HEK293 (cell line): ENCODE measurements around the gene ZNF101.
"Not testable (repeated sequence)": the region's sequence is repeated elsewhere in the genome, so short reads cannot be mapped to it uniquely, and the experiment has no call there.

ENCODE experiments used
- CTCF ChIA-PET: fragments of 350-600 bp; formaldehyde crosslinking; extraction: SDS; loops from one replicate; lab custom pipeline; 2021; ENCODE audit warnings: antibody characterized with exemption; lab: Yijun Ruan, JAX
- POLR2A ChIA-PET: fragments of 300-600 bp; formaldehyde crosslinking; extraction: SDS; loops from one replicate; lab custom pipeline; 2020; ENCODE audit warnings: antibody characterized with exemption, inconsistent platforms; lab: Yijun Ruan, JAX
- H3K27ac ChIP-seq: fragments of 200-500 bp; sonication (Bioruptor generic); 2 replicates; pipeline ENCODE4 v1.5.1; 2014; ENCODE audit warnings: low read depth, low read length, control low read depth, inconsistent platforms; ENCODE audit errors: extremely low read depth
- H3K36me3 ChIP-seq, 2 experiments: fragments of 200-500 bp in 1 of 2; sonication (Bioruptor generic) in 1 of 2; 1 replicate in 1 of 2; 2 replicates in 1 of 2; pipeline ENCODE4 v1.5.1; 2014 to 2017; ENCODE audit warnings: inconsistent platforms in 2 of 2, low read length in 2 of 2; ENCODE audit not compliant: control insufficient read depth in 2 of 2, insufficient read depth in 1 of 2
- H3K4me1 ChIP-seq: fragments of 200-500 bp; sonication (Bioruptor generic); 2 replicates; pipeline ENCODE4 v1.5.1; 2014; ENCODE audit warnings: mild to moderate bottlenecking, low read length, inconsistent platforms; ENCODE audit not compliant: control insufficient read depth, insufficient read depth
- H3K4me3 ChIP-seq: 2 replicates; pipeline ENCODE4 v1.5.1; 2011; ENCODE audit warnings: low read depth, mild to moderate bottlenecking, control low read depth, low read length, moderate library complexity
- H3K9me3 ChIP-seq: fragments of 200-500 bp; sonication (Bioruptor generic); 2 replicates; pipeline ENCODE4 v1.5.1; 2014; ENCODE audit warnings: low read depth, low read length, inconsistent platforms; ENCODE audit not compliant: control insufficient read depth, insufficient read depth
- KLF9 ChIP-seq: fragments of 450-650 bp; formaldehyde crosslinking; IDR thresholded peaks from 2 replicates; pipeline ENCODE4 v1.5.1; 2016; ENCODE audit warnings: missing biosample characterization, missing genetic modification characterization, low read depth
- OSR2 ChIP-seq: fragments of 450-650 bp; formaldehyde crosslinking; IDR thresholded peaks from 2 replicates; pipeline ENCODE4 v1.5.1; 2016; ENCODE audit warnings: missing biosample characterization, missing genetic modification characterization
- OVOL3 ChIP-seq: fragments of 450-650 bp; formaldehyde crosslinking; IDR thresholded peaks from 2 replicates; pipeline ENCODE4 v1.5.1; 2016; ENCODE audit warnings: missing biosample characterization, missing genetic modification characterization
- SCRT1 ChIP-seq: fragments of 450-650 bp; formaldehyde crosslinking; IDR thresholded peaks from 2 replicates; pipeline ENCODE4 v1.5.1; 2016; ENCODE audit warnings: missing biosample characterization, missing genetic modification characterization, borderline replicate concordance
- SETDB1 ChIP-seq: IDR thresholded peaks from one replicate; pipeline ENCODE4 v1.6.1; 2017; ENCODE audit warnings: mild to moderate bottlenecking, low read length, moderate library complexity, mixed read lengths; ENCODE audit not compliant: insufficient read length
- TRIM28 ChIP-seq: IDR thresholded peaks from 2 replicates; pipeline ENCODE4 v1.6.1; 2011; ENCODE audit warnings: low read length, control low read depth, borderline replicate concordance
- YY1 ChIP-seq: fragments of 450-650 bp; formaldehyde crosslinking; IDR thresholded peaks from 2 replicates; pipeline ENCODE4 v1.5.1; 2018; ENCODE audit warnings: missing biosample characterization, missing genetic modification characterization
- ZEB2 ChIP-seq: fragments of 450-650 bp; formaldehyde crosslinking; IDR thresholded peaks from 2 replicates; pipeline ENCODE4 v1.5.1; 2016; ENCODE audit warnings: missing biosample characterization, missing genetic modification characterization
- ZNF121 ChIP-seq: fragments of 450-650 bp; formaldehyde crosslinking; IDR thresholded peaks from 2 replicates; pipeline ENCODE4 v1.5.1; 2016; ENCODE audit warnings: missing biosample characterization, missing genetic modification characterization
- ZNF155 ChIP-seq: fragments of 450-650 bp; formaldehyde crosslinking; IDR thresholded peaks from 2 replicates; pipeline ENCODE4 v1.5.1; 2016; ENCODE audit warnings: missing biosample characterization, missing genetic modification characterization
- ZNF274 ChIP-seq, 2 experiments: fragments of 200-500 bp in 1 of 2; fragments of 450-650 bp in 1 of 2; sonication (Bioruptor generic) in 1 of 2; formaldehyde crosslinking in 1 of 2; IDR thresholded peaks; 2 replicates each; pipeline versions ENCODE4 v1.5.1 to v1.6.1; 2014 to 2016; ENCODE audit warnings: borderline replicate concordance in 1 of 2, inconsistent platforms in 1 of 2, low read length in 1 of 2, missing biosample characterization in 1 of 2, missing genetic modification characterization in 1 of 2
- ZNF292 ChIP-seq: fragments of 450-650 bp; formaldehyde crosslinking; IDR thresholded peaks from 2 replicates; pipeline ENCODE4 v1.5.1; 2016; ENCODE audit warnings: low read depth, missing biosample characterization, missing genetic modification characterization, borderline replicate concordance
- ZNF473 ChIP-seq: fragments of 450-650 bp; formaldehyde crosslinking; IDR thresholded peaks from 2 replicates; pipeline ENCODE4 v1.5.1; 2017; ENCODE audit warnings: missing biosample characterization, missing genetic modification characterization
- ZNF555 ChIP-seq: fragments of 450-650 bp; formaldehyde crosslinking; conservative IDR thresholded peaks from 2 replicates; pipeline ENCODE4 v1.5.1; 2017; ENCODE audit warnings: missing biosample characterization, mild to moderate bottlenecking, missing genetic modification characterization, inconsistent platforms
- ZNF600 ChIP-seq: fragments of 450-650 bp; formaldehyde crosslinking; IDR thresholded peaks from 2 replicates; pipeline ENCODE4 v1.5.1; 2016; ENCODE audit warnings: missing biosample characterization, missing genetic modification characterization
- ZNF654 ChIP-seq: fragments of 450-650 bp; formaldehyde crosslinking; IDR thresholded peaks from 2 replicates; pipeline ENCODE4 v1.5.1; 2016; ENCODE audit warnings: low read depth, missing biosample characterization, missing genetic modification characterization
- ZNF660 ChIP-seq: fragments of 450-650 bp; IDR thresholded peaks from 2 replicates; pipeline ENCODE4 v1.5.1; 2018; ENCODE audit warnings: missing biosample characterization, mild to moderate bottlenecking, missing genetic modification characterization
- ZNF776 ChIP-seq: fragments of 450-650 bp; formaldehyde crosslinking; IDR thresholded peaks from 2 replicates; pipeline ENCODE4 v1.5.0; 2017; ENCODE audit warnings: missing biosample characterization, missing genetic modification characterization, borderline replicate concordance

ZNF101 gene

DNA sequence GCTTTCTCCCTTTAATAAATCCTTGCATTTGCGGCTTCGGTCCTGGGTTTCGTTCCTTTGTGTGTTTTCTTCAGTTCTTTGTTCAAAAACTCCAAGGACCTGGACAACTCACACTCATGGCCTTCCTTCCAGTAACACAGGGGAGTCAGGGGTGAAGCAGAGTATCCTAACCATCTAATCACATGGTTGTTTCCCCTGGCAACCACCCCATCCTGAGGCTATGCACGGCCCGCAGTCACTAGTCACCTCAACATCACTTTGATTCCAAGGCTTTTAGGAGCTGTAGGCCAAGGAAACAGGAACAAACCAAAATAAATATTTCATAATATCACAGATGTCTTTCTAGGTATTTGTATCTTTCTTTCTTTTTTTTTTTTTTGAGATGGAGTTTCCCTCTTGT is 28.9 kb downstream of the ZNF101 start:
- TF ChIP-seq ZNF292 (tag by site-specific recombination) (no peak), OSR2 (no peak), ZNF555 (tag by site-specific recombination) (no peak), YY1 (tag by site-specific recombination) (no peak), TRIM28 (no peak), OVOL3 (tag by site-specific recombination) (no peak), ZNF776 (tag by site-specific recombination) (no peak), ZNF121 (tag by site-specific recombination) (no peak), KLF9 (tag by site-specific recombination) (no peak), ZNF654 (tag by site-specific recombination) (no peak)
- Histone ChIP-seq H3K4me3 (no peak overlapping the region), H3K27ac (no peak overlapping the region), H3K9me3 (no peaks in the 10 kb centered on the region), H3K4me1 (no peaks in the 10 kb centered on the region), H3K36me3 (no peaks in the 10 kb centered on the region)
- ChIA-PET CTCF (no interaction called here), POLR2A (no interaction called here)

DNA sequence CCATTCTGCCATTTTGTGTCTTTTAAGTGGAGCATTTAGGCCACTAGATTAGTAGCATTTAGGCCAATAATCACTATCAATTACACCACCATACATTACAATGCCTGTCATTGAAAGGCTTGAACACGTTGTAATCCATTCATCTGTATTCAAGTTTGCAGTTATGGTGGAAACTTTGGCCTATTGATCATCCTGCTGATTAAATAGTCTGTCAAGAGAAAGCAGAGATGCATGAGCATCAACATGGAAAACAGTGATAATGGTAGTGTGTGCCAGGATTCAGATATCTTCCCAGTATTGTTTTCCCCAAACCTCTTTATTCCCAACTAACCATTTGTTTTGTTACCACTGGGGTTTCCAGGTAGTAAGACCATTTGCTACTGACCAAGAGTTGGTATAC is 31.9 kb downstream of the ZNF101 start:
- H3K4me3 ChIP-seq, CTCF ChIA-PET, H3K27ac ChIP-seq, POLR2A ChIA-PET, H3K36me3 ChIP-seq, H3K9me3 ChIP-seq, H3K4me1 ChIP-seq: not testable (repeated sequence)
- TF ChIP-seq ZNF660 (tag by site-specific recombination) = peak; percentile 92

DNA sequence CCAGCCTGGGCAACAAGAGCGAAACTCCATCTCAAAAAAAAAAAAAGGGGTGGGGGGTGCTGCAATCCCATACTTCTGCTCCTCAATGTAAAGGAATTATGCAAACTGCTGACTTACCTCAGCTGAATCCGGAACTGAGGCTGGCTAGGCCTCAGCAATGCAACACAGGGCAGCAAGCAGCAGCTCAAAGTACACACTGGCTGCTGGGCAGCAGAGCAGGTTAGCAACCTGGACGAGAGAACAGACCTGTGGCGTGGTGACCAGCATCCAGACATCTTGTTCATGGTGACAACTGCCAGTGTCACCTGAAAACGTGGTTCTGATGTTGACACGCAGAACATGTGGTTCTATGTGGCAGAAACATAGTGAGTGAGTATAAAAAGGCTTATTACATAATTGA is 36.2 kb downstream of the ZNF101 start:
- H3K4me1 ChIP-seq = no peaks in the 10 kb centered on the region
- no peaks in the 10 kb centered on the region; a peak in 1 of 3 replicates for H3K36me3 ChIP-seq
- no peaks in the 10 kb centered on the region for H3K9me3 ChIP-seq
- CTCF ChIA-PET = interaction anchor here (0.6 kb wide), 1 partner anchor 1318 kb away, joined by 3 read pairs; no protein-coding TSS in a partner anchor
- no peak overlapping the region for H3K4me3 ChIP-seq
- TF ChIP-seq ZNF600 (tag by site-specific recombination) (no peak), ZNF473 (tag by site-specific recombination) (no peak), ZNF155 (tag by site-specific recombination) (no peak)
- no peak overlapping the region for H3K27ac ChIP-seq
- POLR2A ChIA-PET = no interaction called here

DNA sequence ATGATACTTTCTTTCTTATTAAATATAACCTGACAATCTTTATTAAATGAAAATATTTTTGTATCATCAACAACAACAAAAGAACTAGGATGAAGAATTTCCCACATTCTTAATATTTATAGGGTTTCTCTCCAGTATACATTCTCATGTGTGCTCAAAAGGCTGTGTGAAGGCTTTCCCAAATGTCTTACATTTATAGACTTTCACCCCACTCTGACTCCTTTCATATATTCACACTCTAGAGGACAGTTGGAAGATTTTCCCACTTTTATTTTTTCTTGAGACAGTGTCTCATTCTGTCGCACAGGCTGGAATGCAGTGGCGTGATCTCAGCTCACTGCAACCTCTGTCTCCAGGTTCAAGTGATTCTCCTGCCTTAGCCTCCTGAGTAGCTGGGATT is 41.9 kb downstream of the ZNF101 start:
- POLR2A ChIA-PET = no interaction called here
- H3K4me1 ChIP-seq = no peaks in the 10 kb centered on the region
- no peak overlapping the region for H3K27ac ChIP-seq
- TF ChIP-seq SETDB1 = peak; percentile 90
- TF ChIP-seq ZEB2 = no peak
- no peak overlapping the region for H3K4me3 ChIP-seq
- CTCF ChIA-PET = interaction anchor here (0.6 kb wide), 1 partner anchor 249 kb away, joined by 5 read pairs; no protein-coding TSS in a partner anchor
- H3K36me3 ChIP-seq = peaks cover 10 to 40% of the 10 kb centered on the region in 2 experiments; a peak in 2 of 3 replicates
- H3K9me3 ChIP-seq = no peaks in the 10 kb centered on the region; the same call in 1 of the 2 replicates

GRCh38 chr19:19711306-19711933 is 42.8 kb downstream of the ZNF101 start:
- POLR2A ChIA-PET = no interaction called here
- CTCF ChIA-PET = no interaction called here
- Histone ChIP-seq H3K27ac (no peak overlapping the region), H3K4me1 (no peaks in the 10 kb centered on the region)
- TF ChIP-seq SCRT1 (tag by site-specific recombination) (no peak), SETDB1 (peak; percentile 97), TRIM28 (peak; percentile 58; the same call in 1 of the 2 replicates), ZNF274 (IDR thresholded peaks at IDR 0.05; ENCODE audit: low read length) (0 out of 2 replicates have a peak, but pooled peaks have one; percentile 48), ZNF274 (tag by site-specific recombination; IDR thresholded peaks at IDR 0.05; ENCODE audit: borderline replicate concordance) (peak; percentile 86; the same call in 1 of the 2 replicates)
- TF ChIP-seq, all 188 proteins: peak for 3
- no peaks in the 10 kb centered on the region; the same call in 1 of the 2 replicates for H3K9me3 ChIP-seq
- H3K4me3 ChIP-seq = no peak overlapping the region
- peaks cover 10 to 40% of the 10 kb centered on the region in 2 experiments; a peak in 2 of 3 replicates for H3K36me3 ChIP-seq
